ENCODE measurements around the gene SHANK2.

Gene SHANK2

DNA sequence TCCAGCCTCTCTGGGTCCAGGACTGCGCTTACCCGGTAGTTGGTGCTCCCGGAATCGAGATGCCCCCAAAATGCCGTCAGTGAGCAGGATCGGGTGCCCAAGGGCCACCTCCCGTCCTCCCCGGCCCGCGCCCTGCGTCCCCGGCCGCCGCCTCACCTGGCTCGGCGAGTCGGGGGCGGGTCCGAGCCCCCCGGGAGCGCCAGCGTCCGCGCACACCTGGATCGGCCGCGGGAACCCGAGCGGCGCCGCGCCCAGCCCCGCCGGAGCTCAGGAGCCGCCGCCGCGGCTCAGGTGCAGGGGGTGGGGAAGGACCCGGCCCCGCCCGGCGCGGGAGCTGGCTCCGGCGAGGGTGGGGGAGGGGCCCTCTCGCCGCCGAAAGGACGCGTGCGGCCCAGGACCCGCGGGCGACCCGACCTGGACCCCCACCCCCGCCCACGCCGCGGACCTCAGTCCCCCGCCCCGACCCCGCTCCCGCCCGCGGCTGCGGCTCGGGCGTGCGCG lies at the start of gene SHANK2:
SHANK2 (minus strand) TSS at position 309 of the 501 bp plus-strand sequence. CDS start 105,251 bp downstream, outside the sequence.
- DNase-seq = no peak

DNA sequence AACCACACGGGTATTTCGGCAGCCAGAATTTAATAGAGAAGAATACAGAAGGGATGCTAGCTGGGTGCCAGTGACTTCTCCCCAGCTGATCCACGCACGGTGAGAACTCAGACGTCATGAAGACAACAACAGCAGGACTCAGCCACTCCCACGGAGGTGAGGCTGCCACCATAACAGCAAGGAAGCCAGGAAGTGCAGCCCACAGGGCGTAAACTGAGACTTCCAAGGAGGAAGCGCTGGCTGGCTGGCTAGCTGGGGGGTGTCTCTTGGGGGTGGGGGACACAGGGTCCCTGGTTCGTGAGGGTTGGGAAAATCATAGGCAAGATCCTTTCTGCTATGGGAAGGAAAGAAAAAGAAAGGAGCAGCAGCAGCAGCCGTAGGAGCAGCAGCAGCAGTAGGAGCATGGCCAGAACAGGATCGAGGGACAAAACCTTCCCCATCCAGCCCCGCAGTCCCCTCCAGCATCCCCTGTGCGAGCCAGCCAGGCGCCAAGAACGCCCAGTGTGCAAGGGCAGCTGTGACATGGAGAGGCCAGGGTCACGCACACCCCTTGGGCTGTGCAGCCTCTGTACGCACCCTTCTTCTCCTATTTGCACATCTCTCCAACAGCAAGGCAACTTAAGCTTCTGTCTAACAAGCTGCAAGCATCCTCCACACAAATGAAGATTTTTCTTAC lies 49.6 kb upstream of the SHANK2 start:
- DNase-seq = no peak

- no peak for DNase-seq
These were observed 48.9 kb upstream of the SHANK2 start for GRCh38 chr11:71301046-71301857.

DNA sequence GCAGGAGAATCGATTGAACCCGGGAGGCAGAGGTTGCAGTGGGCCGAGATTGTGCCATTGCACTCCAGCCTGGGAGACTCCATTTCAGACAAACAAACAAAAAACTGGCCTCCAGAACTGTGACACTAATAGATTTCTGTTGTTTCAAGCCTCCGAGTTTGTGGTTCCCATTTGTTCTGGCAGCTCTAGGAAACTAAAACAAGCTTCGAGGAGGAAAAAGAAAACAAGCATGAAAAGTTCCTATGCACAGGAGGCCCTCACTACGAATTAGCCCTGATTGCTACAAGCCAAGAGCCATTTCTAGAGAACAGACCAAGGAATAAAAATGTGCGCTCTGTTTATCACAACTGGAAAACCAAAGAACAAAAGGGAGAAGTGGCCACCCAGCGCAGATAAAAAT lies 47.8 kb upstream of the SHANK2 start:
- no peak for DNase-seq

DNA sequence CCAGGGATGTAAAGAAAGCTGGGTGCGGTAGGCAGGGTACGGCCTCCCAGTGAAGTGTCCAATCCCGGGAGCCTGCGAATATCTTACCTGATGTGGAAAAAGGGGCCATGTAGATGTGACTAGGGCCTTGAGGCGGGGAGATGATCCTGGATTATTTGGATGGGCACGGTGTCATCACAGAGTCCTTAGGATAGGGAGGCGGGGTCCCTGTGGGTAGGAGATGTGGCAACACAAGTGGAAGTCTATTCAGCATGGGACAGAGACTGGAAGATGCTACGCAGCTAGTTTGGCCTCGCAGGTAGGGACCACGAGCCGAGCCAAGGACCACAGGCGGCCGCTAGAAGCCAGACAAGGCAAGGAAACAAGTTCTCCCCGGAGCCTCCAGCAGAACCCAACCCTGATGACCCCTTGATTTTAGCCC lies 46.4 kb upstream of the SHANK2 start:
- DNase-seq = no peak

GRCh38 chr11:71298016-71298550 lies 45.7 kb upstream of the SHANK2 start:
- DNase-seq = no peak

DNA sequence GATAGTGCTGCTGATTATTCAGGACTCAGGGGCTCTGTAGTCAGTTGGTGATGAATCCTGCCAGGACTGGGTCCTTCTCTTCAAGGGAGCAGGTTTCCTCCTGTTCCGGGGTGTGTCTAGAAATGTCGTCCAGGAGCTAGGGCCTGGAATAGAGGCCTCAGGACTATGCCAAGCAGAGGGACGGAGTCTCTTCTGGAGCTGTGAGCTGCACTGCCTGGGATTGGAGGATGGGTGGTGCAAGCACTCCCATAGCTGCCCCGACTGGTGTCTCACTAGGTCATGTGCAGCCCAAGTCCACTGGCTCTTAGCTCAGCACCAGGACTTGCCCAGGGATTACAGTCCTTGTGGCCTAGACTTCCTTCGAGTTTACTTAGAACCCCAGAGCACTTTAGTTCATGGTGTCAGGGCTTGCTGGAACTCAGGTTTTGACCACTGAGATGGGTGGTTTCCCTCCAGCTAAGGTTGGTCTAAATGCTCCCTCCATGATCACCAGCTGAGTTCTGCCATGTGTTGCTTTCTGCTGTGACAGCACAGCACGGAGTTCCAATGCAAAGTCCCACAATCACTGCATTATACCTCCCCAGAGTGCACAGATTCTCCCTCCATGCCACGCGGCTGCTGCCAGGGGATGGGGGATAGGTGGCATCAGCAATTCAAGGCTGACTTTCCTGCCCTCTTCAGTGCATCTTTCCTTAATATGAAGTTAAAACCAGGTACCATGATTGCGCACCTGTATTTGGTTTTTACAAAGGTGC lies 42.6 kb upstream of the SHANK2 start:
- no peak for DNase-seq

DNA sequence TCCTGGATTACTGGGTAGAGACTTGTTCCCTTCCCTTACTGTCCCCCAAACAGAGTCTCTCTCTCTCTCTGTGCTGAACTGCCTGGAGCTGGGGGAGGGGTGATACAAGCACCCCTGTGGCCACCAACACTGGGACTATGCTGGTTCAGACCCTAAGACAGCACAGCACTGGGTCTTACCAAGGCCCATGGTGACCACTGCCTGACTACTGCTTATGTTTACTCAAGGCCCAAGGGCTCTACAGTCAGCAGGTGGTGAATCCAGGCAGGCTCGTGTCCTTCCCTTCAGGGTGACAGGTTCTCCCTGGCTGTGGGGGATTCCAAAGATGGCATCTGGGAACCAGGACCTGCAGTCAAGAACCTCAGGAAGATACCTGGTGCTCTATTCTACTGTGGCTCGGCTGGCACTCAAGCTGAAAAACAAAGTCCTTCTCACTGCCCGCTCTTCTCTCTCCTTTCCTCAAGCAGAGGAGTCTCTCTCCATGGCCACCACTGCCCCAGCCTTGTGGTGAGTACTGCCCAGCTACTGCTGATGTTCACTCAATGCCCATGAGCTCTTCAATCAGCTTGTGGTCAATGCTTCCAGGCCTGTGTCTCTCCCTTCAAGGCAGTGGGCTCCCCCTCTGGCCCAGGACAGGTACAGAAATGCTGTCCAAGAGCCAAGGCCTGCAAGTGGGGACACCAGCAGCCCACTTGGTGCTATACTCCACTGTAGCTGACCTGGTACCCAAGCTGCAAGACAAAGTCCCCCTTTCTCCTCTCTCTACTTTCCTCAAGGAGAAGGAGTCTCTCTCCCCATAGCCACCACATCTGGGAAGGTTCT lies 41.8 kb upstream of the SHANK2 start:
- DNase-seq = no peak

DNA sequence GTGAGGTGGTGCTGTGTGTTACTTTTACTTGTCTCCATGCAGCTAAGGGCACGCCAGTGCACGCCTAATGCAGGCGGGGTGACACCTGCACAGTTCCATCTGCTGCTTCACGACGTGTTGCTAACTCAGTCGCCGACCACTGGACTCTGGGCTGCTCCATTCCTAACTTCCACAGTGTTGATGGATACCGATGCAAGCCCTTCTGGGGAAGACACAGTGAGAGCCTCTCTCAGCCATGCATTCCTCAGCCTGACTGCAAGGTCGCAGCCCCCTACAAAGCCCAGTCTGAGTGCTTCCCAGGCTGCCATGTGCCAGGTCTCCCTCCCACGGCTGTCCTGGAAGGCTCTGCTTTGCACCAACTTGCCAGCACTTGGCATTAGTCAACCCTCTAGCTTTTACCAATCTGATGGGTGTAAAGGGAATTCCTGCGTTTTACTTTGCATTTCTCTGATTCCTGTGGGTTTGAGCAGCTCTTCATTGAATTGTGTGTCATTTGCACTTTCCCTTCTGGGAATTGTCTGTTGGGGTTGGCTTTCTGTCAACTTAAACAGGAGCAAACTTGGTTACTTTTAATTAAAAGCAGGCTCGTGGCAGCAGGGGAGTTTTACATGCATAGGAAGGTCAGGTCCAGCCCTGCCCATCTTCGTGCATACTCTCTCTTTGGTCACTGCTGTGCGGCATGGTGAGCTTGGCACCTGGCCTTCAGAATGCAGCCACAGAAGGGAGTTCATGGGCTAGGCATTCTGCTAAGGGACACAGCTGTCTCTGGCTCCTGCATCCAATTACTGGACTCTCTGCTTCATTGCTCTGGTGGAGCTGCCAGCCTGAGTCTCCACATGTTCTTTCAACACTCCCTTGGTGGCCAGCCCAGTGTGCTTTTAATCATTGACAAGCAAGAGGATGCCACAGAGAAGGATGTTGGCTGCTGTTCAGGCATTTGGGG lies 34.6 kb upstream of the SHANK2 start:
- peak; percentile 31 for DNase-seq

- DNase-seq = no peak
These were observed 32.7 kb upstream of the SHANK2 start for GRCh38 chr11:71285111-71285510.

DNA sequence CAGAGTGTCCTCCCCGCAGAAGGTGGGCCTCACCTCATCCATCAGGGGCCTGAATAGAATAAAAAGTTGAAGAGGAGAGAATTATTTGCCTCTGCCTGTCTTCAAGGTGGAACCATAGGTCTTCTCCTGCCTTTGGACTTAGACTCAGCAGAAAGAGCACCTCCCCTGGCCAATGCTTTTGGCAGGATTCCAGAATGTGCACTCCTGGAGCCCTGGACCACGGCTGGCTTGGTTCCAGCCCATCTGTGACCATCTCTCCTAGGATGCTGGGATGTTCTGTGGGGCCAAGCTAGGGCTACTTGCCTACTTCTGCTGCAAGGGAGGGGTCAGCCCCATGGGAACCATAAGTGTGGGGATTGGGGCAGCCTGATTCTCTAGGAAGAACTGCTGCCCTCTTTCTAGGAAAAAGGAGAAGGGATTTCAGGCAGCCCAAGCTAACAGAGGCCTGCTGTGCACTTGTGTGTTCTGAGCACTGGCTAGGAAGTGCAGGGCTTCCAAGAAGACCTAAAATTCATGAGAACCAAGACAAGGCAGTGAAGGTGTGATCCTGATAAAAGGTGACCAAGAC lies 32.2 kb upstream of the SHANK2 start:
- peak; percentile 60 for DNase-seq

DNA sequence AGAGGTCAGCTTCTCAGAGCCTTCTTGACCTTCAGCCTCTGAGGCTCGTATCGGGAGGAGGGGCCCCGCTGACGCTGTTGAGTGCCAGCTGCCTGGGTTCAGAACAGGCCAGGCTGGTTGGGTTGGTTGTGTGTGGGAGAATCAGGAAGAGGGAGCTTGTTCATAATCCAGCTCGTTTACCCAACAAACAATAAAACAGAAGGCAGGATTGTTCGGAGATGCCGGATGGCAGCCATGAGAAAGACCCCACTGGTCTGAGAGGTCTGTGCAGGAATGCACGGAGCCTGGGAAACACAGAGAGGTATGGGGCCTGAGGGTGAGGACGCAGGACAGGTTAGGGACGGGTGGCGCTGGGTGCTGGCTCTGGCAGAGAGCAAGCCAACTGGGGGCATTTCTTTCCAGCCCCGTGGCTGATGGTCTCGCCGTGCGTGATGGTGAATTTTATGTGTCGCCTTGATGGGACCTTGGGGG lies 31.6 kb upstream of the SHANK2 start:
- no peak for DNase-seq

- DNase-seq = no peak
These were observed 30.4 kb upstream of the SHANK2 start for GRCh38 chr11:71282581-71283351.

- DNase-seq = no peak
These were observed 29.5 kb upstream of the SHANK2 start for GRCh38 chr11:71281831-71282230.

GRCh38 chr11:71281204-71281603 lies 28.8 kb upstream of the SHANK2 start:
- DNase-seq = no peak

DNA sequence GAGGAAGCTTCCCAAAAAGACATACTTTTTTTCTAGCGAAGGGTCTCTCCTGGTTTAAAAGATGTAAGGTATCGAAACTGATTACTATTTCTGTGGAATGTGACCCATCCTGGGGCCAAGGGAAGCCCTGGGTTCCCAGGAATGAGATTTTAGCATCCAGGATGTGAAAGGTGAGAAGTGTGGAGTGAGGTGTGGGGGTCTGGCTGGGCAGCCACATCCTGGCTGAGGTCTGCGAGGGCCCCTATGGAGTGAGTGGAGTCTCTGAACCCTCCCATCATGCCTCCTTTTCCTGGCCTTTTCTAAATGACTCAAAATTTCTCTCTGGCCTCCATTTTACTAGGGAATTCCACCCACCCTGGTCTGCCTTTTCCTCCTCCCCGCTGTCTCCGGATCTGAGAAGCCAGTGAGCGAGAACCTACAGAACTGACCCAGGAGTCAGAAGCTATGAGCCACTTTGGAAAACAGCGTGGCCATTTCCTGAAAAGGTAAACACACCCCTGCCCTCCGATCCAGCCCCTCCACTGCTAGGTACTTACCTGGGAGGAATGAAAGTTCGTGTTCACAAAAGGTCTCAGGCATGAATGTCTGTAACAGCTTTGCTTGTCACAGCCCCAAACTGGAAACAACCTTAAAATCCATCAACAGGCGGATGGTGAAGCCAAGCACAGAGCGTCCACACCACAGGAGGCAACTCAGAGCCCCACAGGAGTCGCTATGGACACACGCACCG lies 27.7 kb upstream of the SHANK2 start:
- no peak for DNase-seq

DNA sequence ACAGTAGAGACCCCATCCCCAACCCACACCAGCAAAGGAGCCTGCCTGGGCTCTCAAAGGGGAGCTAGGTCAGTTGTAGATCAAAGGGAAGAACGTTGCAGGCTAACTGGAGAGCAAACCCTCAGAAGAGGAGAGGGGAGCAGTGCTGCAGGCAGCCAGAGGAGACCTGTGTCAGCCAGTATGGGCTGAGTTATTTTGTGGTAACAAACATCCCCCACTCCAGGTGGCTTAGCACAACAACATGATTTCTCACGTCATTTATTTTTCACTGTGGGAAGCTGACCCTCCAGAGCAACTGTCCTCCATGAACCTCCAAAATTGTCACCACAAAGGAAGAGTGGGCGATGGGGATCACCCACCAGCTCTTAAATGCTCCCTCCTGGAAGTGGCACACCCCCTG lies 19.8 kb upstream of the SHANK2 start:
- DNase-seq = no peak

- no peak for DNase-seq
These were observed 17.5 kb upstream of the SHANK2 start for GRCh38 chr11:71269603-71270511.
